Activated gamma-delta T cell treated with anti-CD3 and anti-CD28 coated beads, Interleukin-2, amount 50 U/mL, for 16 hours (primary cell): ENCODE results near the gene BMPR1B.
"Not testable (repeated sequence)": the region's sequence is repeated elsewhere in the genome, so short reads cannot be mapped to it uniquely, and the experiment has no call there.

Experiments
- DNase-seq: peaks from one replicate; pipeline ENCODE4 v3.0.0-alpha.2; 2020; ENCODE audit warnings: low read depth

Gene BMPR1B

GRCh38 chr4:95091272-95091671 is 333.5 kb downstream of the BMPR1B start:
- no peak for DNase-seq

GRCh38 chr4:95092766-95093165 is 335.0 kb downstream of the BMPR1B start:
- DNase-seq, result no peak

- DNase-seq, result no peak
These were observed 335.7 kb downstream of the BMPR1B start for GRCh38 chr4:95093460-95093859.

- DNase-seq, result no peak
These were observed 336.5 kb downstream of the BMPR1B start for GRCh38 chr4:95093936-95094929.

GRCh38 chr4:95095348-95095974 is 337.7 kb downstream of the BMPR1B start:
- no peak for DNase-seq

- DNase-seq, result no peak
These were observed 344.5 kb downstream of the BMPR1B start for GRCh38 chr4:95102162-95102790.

GRCh38 chr4:95105112-95105511 is 347.4 kb downstream of the BMPR1B start:
- DNase-seq, result no peak

GRCh38 chr4:95105983-95106382 is 348.2 kb downstream of the BMPR1B start:
- no peak for DNase-seq

GRCh38 chr4:95106408-95106928 is 348.7 kb downstream of the BMPR1B start:
- no peak for DNase-seq

- DNase-seq, result no peak
These were observed 349.2 kb downstream of the BMPR1B start for GRCh38 chr4:95107004-95107403.

- no peak for DNase-seq
These were observed 349.9 kb downstream of the BMPR1B start for GRCh38 chr4:95107635-95108034.

GRCh38 chr4:95108883-95109421 is 351.2 kb downstream of the BMPR1B start:
- no peak for DNase-seq

- no peak for DNase-seq
These were observed 356.8 kb downstream of the BMPR1B start for GRCh38 chr4:95114521-95114920.

- no peak for DNase-seq
These were observed 360.7 kb downstream of the BMPR1B start for GRCh38 chr4:95118497-95118896.

- DNase-seq, result no peak
These were observed 362.7 kb downstream of the BMPR1B start for GRCh38 chr4:95120456-95120855.

GRCh38 chr4:95122001-95122400 is 364.2 kb downstream of the BMPR1B start:
- DNase-seq, result no peak

GRCh38 chr4:95124906-95125504 is 367.2 kb downstream of the BMPR1B start:
- no peak for DNase-seq

GRCh38 chr4:95129031-95129430 is 371.3 kb downstream of the BMPR1B start:
- no peak for DNase-seq

GRCh38 chr4:95129821-95130311 is 372.1 kb downstream of the BMPR1B start:
- no peak for DNase-seq

GRCh38 chr4:95134016-95134415 is 376.3 kb downstream of the BMPR1B start:
- not testable (repeated sequence) for DNase-seq

- DNase-seq, result not testable (repeated sequence)
These were observed 381.7 kb downstream of the BMPR1B start for GRCh38 chr4:95139424-95139823.

GRCh38 chr4:95141361-95141760 is 383.6 kb downstream of the BMPR1B start:
- DNase-seq, result no peak
